ENCODE data around the gene C4orf17. TPM values are rescaled to one million over a fixed set of nuclear protein-coding genes. Genes with fewer than 3 reads are reported as not detected.
A peak's percentile ranks its signal among the peaks of the same experiment; 100 is the strongest.

Gene C4orf17
- total RNA-seq, 1 donor from 2014 or later: not detected

GRCh38 chr4:99537674-99538073, 26.9 kb downstream of the C4orf17 start:
- TF ChIP-seq, protein P1, sequence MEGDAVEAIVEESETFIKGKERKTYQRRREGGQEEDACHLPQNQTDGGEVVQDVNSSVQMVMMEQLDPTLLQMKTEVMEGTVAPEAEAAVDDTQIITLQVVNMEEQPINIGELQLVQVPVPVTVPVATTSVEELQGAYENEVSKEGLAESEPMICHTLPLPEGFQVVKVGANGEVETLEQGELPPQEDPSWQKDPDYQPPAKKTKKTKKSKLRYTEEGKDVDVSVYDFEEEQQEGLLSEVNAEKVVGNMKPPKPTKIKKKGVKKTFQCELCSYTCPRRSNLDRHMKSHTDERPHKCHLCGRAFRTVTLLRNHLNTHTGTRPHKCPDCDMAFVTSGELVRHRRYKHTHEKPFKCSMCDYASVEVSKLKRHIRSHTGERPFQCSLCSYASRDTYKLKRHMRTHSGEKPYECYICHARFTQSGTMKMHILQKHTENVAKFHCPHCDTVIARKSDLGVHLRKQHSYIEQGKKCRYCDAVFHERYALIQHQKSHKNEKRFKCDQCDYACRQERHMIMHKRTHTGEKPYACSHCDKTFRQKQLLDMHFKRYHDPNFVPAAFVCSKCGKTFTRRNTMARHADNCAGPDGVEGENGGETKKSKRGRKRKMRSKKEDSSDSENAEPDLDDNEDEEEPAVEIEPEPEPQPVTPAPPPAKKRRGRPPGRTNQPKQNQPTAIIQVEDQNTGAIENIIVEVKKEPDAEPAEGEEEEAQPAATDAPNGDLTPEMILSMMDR (conservative IDR thresholded peaks at IDR 0.05): no peak
- DNase-seq (ENCODE audit: extremely low spot score, unreplicated experiment): no peak
- peaks cover 3% of the 10 kb centered on the region for H3K4me1 Mint-ChIP-seq (ENCODE audit: unreplicated experiment)
- no peak overlapping the region for H3K4me3 Mint-ChIP-seq
- H3K27ac Mint-ChIP-seq: no peak overlapping the region
- no peaks in the 10 kb centered on the region for H3K36me3 Mint-ChIP-seq
- H3K27me3 Mint-ChIP-seq: no peaks in the 10 kb centered on the region
- no peaks in the 10 kb centered on the region for H3K9me3 Mint-ChIP-seq

GRCh38 chr4:99540277-99540939, 29.6 kb downstream of the C4orf17 start:
- no peak for DNase-seq (ENCODE audit: extremely low spot score, unreplicated experiment)
- H3K9me3 Mint-ChIP-seq: no peaks in the 10 kb centered on the region
- H3K27ac Mint-ChIP-seq: no peak overlapping the region
- H3K4me1 Mint-ChIP-seq (ENCODE audit: unreplicated experiment): peaks cover 3% of the 10 kb centered on the region
- no peaks in the 10 kb centered on the region for H3K27me3 Mint-ChIP-seq
- TF ChIP-seq, protein P1 (conservative IDR thresholded peaks at IDR 0.05): no peak
- H3K36me3 Mint-ChIP-seq: no peaks in the 10 kb centered on the region
- no peak overlapping the region for H3K4me3 Mint-ChIP-seq

DNA sequence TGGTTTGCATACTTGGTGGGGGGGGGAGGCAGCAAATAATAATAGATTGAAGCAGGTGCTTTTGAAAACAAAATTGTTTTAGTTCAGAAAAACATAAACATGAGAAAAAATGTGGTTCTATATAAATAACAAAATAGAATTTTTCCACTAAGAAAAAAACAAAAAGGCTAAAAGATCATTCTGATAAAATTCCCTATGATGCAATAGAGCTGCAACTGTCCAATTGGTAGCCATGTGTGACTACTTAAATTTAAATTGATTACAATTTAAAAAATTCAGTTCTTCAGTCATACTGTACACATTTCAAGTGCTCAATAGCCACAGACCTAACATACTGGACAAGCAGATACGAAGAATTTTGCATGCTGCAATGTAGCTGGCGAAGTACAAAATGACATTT, 42.1 kb downstream of the C4orf17 start:
- Mint-ChIP-seq H3K9me3 (no peaks in the 10 kb centered on the region), H3K4me1 (ENCODE audit: unreplicated experiment) (no peaks in the 10 kb centered on the region), H3K4me3 (no peak overlapping the region), H3K36me3 (no peaks in the 10 kb centered on the region), H3K27me3 (no peaks in the 10 kb centered on the region), H3K27ac (no peak overlapping the region)
- no peak for DNase-seq (ENCODE audit: extremely low spot score, unreplicated experiment)
- TF ChIP-seq, protein P1 (conservative IDR thresholded peaks at IDR 0.05): no peak

- Mint-ChIP-seq H3K36me3 (no peaks in the 10 kb centered on the region), H3K4me1 (ENCODE audit: unreplicated experiment) (peaks cover 21% of the 10 kb centered on the region), H3K9me3 (no peaks in the 10 kb centered on the region), H3K4me3 (peak within 1 kb of the TSS; percentile 100), H3K27me3 (peaks cover 9% of the 10 kb centered on the region), H3K27ac (peak within 1 kb of the TSS; percentile 100)
- TF ChIP-seq, protein P1 (conservative IDR thresholded peaks at IDR 0.05): no peak
- peak; percentile 92 for DNase-seq (ENCODE audit: extremely low spot score, unreplicated experiment)
These were observed 52.7 kb downstream of the C4orf17 start, which contains the start of gene TRMT10A for GRCh38 chr4:99563310-99564186. Gene TRMT10A (minus strand): TSS chr4:99564039. CDS start chr4:99559338, 4,701 bp downstream.

DNA sequence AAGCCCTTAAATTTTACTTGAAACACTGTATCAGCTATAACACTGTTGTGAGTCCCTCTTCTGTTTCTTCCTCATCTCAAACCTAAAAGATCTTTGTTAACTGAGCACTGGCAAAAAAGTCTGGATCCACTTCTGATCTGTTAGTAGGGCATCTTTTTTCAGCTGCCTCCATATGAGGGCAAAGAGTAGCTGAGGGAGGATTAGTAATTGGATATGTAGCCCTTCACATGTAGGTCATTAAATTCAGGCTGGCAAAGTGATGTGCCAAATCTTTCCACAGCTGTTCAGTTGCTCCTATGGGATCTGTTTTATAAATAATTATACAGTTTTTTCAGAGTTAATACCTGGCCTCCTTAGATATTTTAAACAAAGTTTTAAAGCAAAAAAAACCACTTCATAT, 54.1 kb downstream of the C4orf17 start:
- DNase-seq (ENCODE audit: extremely low spot score, unreplicated experiment): no peak
- no peak overlapping the region for H3K27ac Mint-ChIP-seq
- peak overlapping the region; percentile 75 for H3K4me3 Mint-ChIP-seq
- H3K36me3 Mint-ChIP-seq: no peaks in the 10 kb centered on the region
- peaks cover 21% of the 10 kb centered on the region for H3K4me1 Mint-ChIP-seq (ENCODE audit: unreplicated experiment)
- TF ChIP-seq, protein P1 (conservative IDR thresholded peaks at IDR 0.05): no peak
- peaks cover 19% of the 10 kb centered on the region for H3K27me3 Mint-ChIP-seq
- no peaks in the 10 kb centered on the region for H3K9me3 Mint-ChIP-seq
